HepG2 (cell line): ENCODE results near the gene RIN3. TPM values are rescaled to one million over a fixed set of nuclear protein-coding genes. Genes with fewer than 3 reads are reported as not detected.

ENCODE experiments used
- ATAC-seq: fragments of 200-7000 bp; cut with Tn5 transposase; 3 replicates; pipeline ENCODE4 v1.9.1; 2020; ENCODE audit warnings: mild to moderate bottlenecking, moderate library complexity
- BruUV-seq: library from RNA; stranded (reverse); fragments of 400-500 nt; replicated peaks from 2 replicates; lab custom pipeline; 2021; lab: Mats Ljungman, UMichigan
- CTCF ChIA-PET: fragments of 300-600 bp; formaldehyde crosslinking; extraction: SDS; loops from one replicate; lab custom pipeline; 2021; ENCODE audit warnings: low total read pairs, inconsistent platforms, low intra/inter-chr PET ratio; lab: Yijun Ruan, JAX
- POLR2A ChIA-PET: fragments of 350-600 bp; sonication (Branson Sonifier 250); formaldehyde crosslinking; loops from one replicate; lab custom pipeline; 2020; ENCODE audit warnings: antibody characterized with exemption, inconsistent platforms; lab: Yijun Ruan, JAX
- DNase-seq: peaks from one replicate; pipeline ENCODE4 v3.0.0-alpha.2; 2015; ENCODE audit warnings: low spot score
- FAIRE-seq: peaks from 3 replicates; lab custom pipeline; 2011; peaks lifted over from hg19 to GRCh38; lab: Jason Lieb, UNC
- H2AFZ ChIP-seq: one replicate; pipeline ENCODE4 v1.6.1; 2011; ENCODE audit warnings: low read length, inconsistent platforms
- H3K27ac ChIP-seq: fragments of 300-600 bp; 3 replicates; pipeline ENCODE4 v1.8.0; 2011; ENCODE audit warnings: mixed run types, mild to moderate bottlenecking, mixed read lengths, low read length, inconsistent platforms; ENCODE audit not compliant: insufficient read depth; ENCODE audit errors: extremely low read length
- H3K27me3 ChIP-seq, 2 experiments: fragments of 200-600 bp in 1 of 2; 2 replicates in 1 of 2; 3 replicates in 1 of 2; pipeline versions ENCODE4 v1.6.0 to v1.8.0; 2011; ENCODE audit warnings: low read length in 2 of 2, mild to moderate bottlenecking in 2 of 2, moderate library complexity in 2 of 2, inconsistent platforms in 1 of 2; ENCODE audit not compliant: insufficient read depth in 2 of 2, control insufficient read depth in 1 of 2
- H3K36me3 ChIP-seq, 2 experiments: fragments of 200-600 bp in 1 of 2; replicated peaks in 1 of 2; 2 replicates in 1 of 2; 3 replicates in 1 of 2; pipeline versions ENCODE4 v1.5.1 to v1.8.0; 2011; ENCODE audit warnings: low read length in 2 of 2, inconsistent platforms in 1 of 2; ENCODE audit not compliant: insufficient read depth in 2 of 2, control insufficient read depth in 1 of 2
- H3K4me1 ChIP-seq: 2 replicates; pipeline ENCODE4 v1.5.1; 2012; ENCODE audit warnings: low read length, inconsistent platforms; ENCODE audit not compliant: insufficient read depth
- H3K4me2 ChIP-seq: 2 replicates; pipeline ENCODE4 v1.6.0; 2011; ENCODE audit warnings: low read depth, low read length, inconsistent platforms
- H3K4me3 ChIP-seq, 3 experiments: fragments of 200-600 bp in 1 of 3; sonication (generic), shearing (Covaris generic) in 1 of 3; replicated peaks in 1 of 3; 2 replicates each; pipeline ENCODE4 v1.5.1; 2011 to 2016; ENCODE audit warnings: low read length in 3 of 3, inconsistent platforms in 2 of 3, low read depth in 2 of 3, mild to moderate bottlenecking in 2 of 3, control low read depth in 1 of 3, mixed read lengths in 1 of 3; ENCODE audit not compliant: insufficient read depth in 1 of 3
- H3K79me2 ChIP-seq: one replicate; pipeline ENCODE4 v1.6.1; 2011; ENCODE audit warnings: low read length, inconsistent platforms; ENCODE audit not compliant: insufficient read depth
- H3K9ac ChIP-seq: 2 replicates; pipeline ENCODE4 v1.6.0; 2011; ENCODE audit warnings: mild to moderate bottlenecking, low read depth, low read length, inconsistent platforms; ENCODE audit not compliant: insufficient read depth
- H3K9me3 ChIP-seq: 2 replicates; pipeline ENCODE4 v1.5.1; 2012; ENCODE audit warnings: mild to moderate bottlenecking, low read length
- H4K20me1 ChIP-seq: 2 replicates; pipeline ENCODE4 v1.6.0; 2011; ENCODE audit warnings: inconsistent platforms, mild to moderate bottlenecking, low read length, moderate library complexity; ENCODE audit not compliant: insufficient read depth
- ATF1 ChIP-seq: IDR thresholded peaks from 2 replicates; pipeline ENCODE4 v1.6.1; 2016; ENCODE audit warnings: mild to moderate bottlenecking, control low read depth
- CEBPG ChIP-seq: IDR thresholded peaks from 2 replicates; pipeline ENCODE4 v1.6.1; 2016
- CENPBD1 ChIP-seq: sonication (generic); formaldehyde crosslinking; IDR thresholded peaks from 2 replicates; pipeline ENCODE4 v1.8.0; 2022; ENCODE audit warnings: missing genetic modification reagents, low read depth, mild to moderate bottlenecking, borderline replicate concordance
- CREB1 ChIP-seq, 2 experiments: fragments of 450-650 bp in 1 of 2; IDR thresholded peaks; 2 replicates each; pipeline ENCODE4 v1.6.1; 2016 to 2017; ENCODE audit warnings: control low read depth in 1 of 2, mild to moderate bottlenecking in 1 of 2, missing compliant biosample characterization in 1 of 2, missing genetic modification characterization in 1 of 2
- HNRNPK ChIP-seq: fragments of 200-400 bp; formaldehyde crosslinking; IDR thresholded peaks from 2 replicates; pipeline ENCODE4 v1.6.1; 2018; ENCODE audit warnings: low read length, low read depth, moderate library complexity, mild to moderate bottlenecking; ENCODE audit not compliant: poor library complexity, severe bottlenecking
- KDM1A ChIP-seq: IDR thresholded peaks from 2 replicates; pipeline ENCODE4 v1.6.1; 2016; ENCODE audit warnings: missing compliant biosample characterization
- NCOA5 ChIP-seq: sonication (generic); formaldehyde crosslinking; IDR thresholded peaks from 2 replicates; pipeline ENCODE4 v1.4.0; 2020; ENCODE audit warnings: missing genetic modification reagents
- SKI ChIP-seq: fragments of 450-650 bp; IDR thresholded peaks from one replicate; pipeline ENCODE4 v1.6.1; 2018; ENCODE audit warnings: mild to moderate bottlenecking; ENCODE audit not compliant: partially characterized antibody
- SNRNP70 ChIP-seq: fragments of 200-400 bp; formaldehyde crosslinking; IDR thresholded peaks from 2 replicates; pipeline ENCODE4 v1.6.1; 2017; ENCODE audit warnings: mild to moderate bottlenecking, low read depth, low read length, moderate library complexity
- TCF7 ChIP-seq: sonication (generic); IDR thresholded peaks from 2 replicates; pipeline ENCODE4 v1.6.1; 2016; ENCODE audit warnings: antibody characterized with exemption, low read depth
- ZBTB33 ChIP-seq: sonication (generic); formaldehyde crosslinking; IDR thresholded peaks from 2 replicates; pipeline ENCODE4 v1.4.0; 2020; ENCODE audit warnings: missing genetic modification reagents
- ZNF10 ChIP-seq: sonication (generic); formaldehyde crosslinking; IDR thresholded peaks from 2 replicates; pipeline ENCODE4 v1.4.0; 2020; ENCODE audit warnings: mild to moderate bottlenecking, low read depth, missing genetic modification reagents, borderline replicate concordance
- ZNF230 ChIP-seq: sonication (generic); formaldehyde crosslinking; IDR thresholded peaks from 2 replicates; pipeline ENCODE4 v1.4.0; 2020; ENCODE audit warnings: mild to moderate bottlenecking, missing genetic modification reagents
- ZNF274 ChIP-seq: sonication (generic); formaldehyde crosslinking; IDR thresholded peaks from 2 replicates; pipeline ENCODE4 v1.5.1; 2020; ENCODE audit warnings: mild to moderate bottlenecking, missing genetic modification reagents
- ZNF460 ChIP-seq: sonication (generic); formaldehyde crosslinking; IDR thresholded peaks from 2 replicates; pipeline ENCODE4 v1.5.1; 2020; ENCODE audit warnings: missing genetic modification reagents, mild to moderate bottlenecking, borderline replicate concordance
- WGBS: methylation state at CpG from one replicate; pipeline ENCODE4 v1.1.6; 2017; ENCODE audit warnings: low lambda C conversion rate; 5-methylcytosine and 5-hydroxymethylcytosine counted together
- in situ Hi-C: cut with HindIII; loops from 2 replicates; pipeline ENCODE4 v1.10.0; 2017; ENCODE audit warnings: low pct_unique_long_range_greater_than_20kb; ENCODE audit not compliant: extremely low pct_ligation_motif_present
- intact Hi-C: fragments of 100-400 bp; cut with micrococcal nuclease; formaldehyde crosslinking; loops from one replicate; pipeline ENCODE4 v1.10.0; 2022; ENCODE audit not compliant: unreplicated experiment
- polyA plus RNA-seq, 8 experiments: library from polyadenylated mRNA; depleted of rRNA in 3 of 8; stranded (reverse) in 7 of 8; unstranded in 1 of 8; fragments of >200 nt; fragmentation: Illumina TruSeq in 4 of 8; extraction: Trizol in 4 of 8; gene quantifications; 2 replicates each; pipeline versions ENCODE4 v1.2.1 to v1.2.3, GENCODE V29; 2011 to 2016; ENCODE audit warnings: low read depth in 4 of 8, missing spikeins in 1 of 8, mixed read lengths in 1 of 8; ENCODE audit not compliant: insufficient read depth in 1 of 8
- total RNA-seq, 5 experiments: library from RNA; depleted of rRNA; stranded (reverse); fragments of >200 nt; fragmentation: Illumina TruSeq; extraction: Trizol; gene quantifications; 2 replicates each; pipeline ENCODE4 v1.2.3, GENCODE V29; 2016; ENCODE audit warnings: low read depth in 1 of 5

The RIN3 gene
- total and polyA plus RNA-seq, 2 of the 13 experiments (the other 11 are each of a cell fraction or from before 2014, with no cell fraction given) = 2.3 to 3.6 TPM

- TF ChIP-seq KDM1A (CRISPR knock-in tag) = no peak
These were observed 122.3 kb downstream of the RIN3 start (continued) for GRCh38 chr14:92635896-92636295.

DNA sequence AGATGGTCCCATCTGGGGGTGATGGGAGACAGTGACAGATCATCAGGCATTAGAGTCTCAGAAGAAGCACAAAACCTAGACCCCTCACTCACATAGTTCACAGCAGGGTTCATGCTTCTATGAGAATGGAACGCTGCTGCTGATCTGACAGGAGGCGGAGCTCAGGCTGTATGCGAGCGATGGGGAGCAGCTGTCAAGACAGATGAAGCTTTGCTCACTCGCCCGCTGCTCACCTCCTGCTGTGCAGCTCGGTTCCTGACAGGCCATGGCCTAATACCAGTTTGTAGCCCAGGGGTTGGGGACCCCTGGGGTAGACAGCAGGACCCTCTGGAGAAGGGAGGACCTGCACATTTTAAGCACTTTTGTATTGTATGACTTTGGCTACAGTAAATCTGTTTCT is 123.6 kb downstream of the RIN3 start:
- TF ChIP-seq CEBPG (CRISPR knock-in tag) (no peak), SNRNP70 (no peak), ZNF10 (CRISPR knock-in tag) (no peak), ZBTB33 (CRISPR knock-in tag) (no peak), NCOA5 (CRISPR knock-in tag) (no peak), SKI (no peak), CENPBD1 (CRISPR knock-in tag) (no peak), TCF7 (no peak), ZNF460 (CRISPR knock-in tag) (no peak), HNRNPK (no peak), CREB1 (IDR thresholded peaks at IDR 0.05) (no peak), CREB1 (CRISPR knock-in tag; IDR thresholded peaks at IDR 0.05) (no peak), ZNF230 (CRISPR knock-in tag) (no peak), ZNF274 (no peak), ATF1 (CRISPR knock-in tag) (no peak)
- in situ Hi-C loops (no loop called here), intact Hi-C loops (no loop called here)
- FAIRE-seq = no peak
- no peak overlapping the region for H3K9ac ChIP-seq
- H3K27ac ChIP-seq = no peak overlapping the region
- BruUV-seq = no TSS peak
- no peak for DNase-seq
- H3K4me2 ChIP-seq = no peak overlapping the region
- 0 out of 5 replicates have a peak, but pooled peaks cover 0 to 5% of the 10 kb centered on the region in 2 experiments for H3K36me3 ChIP-seq
- no peak for ATAC-seq
- H3K4me3 ChIP-seq = no peak overlapping the region
- no peak overlapping the region for H2AFZ ChIP-seq
- H3K9me3 ChIP-seq = no peaks in the 10 kb centered on the region
- POLR2A ChIA-PET = no interaction called here
- H4K20me1 ChIP-seq = no peaks in the 10 kb centered on the region
- no peaks in the 10 kb centered on the region for H3K79me2 ChIP-seq
- no peaks in the 10 kb centered on the region for H3K27me3 ChIP-seq
- CTCF ChIA-PET = no interaction called here
- 98% methylated on average over 6 of the region's 7 CpGs for WGBS
- H3K4me1 ChIP-seq = no peaks in the 10 kb centered on the region
